SK-N-MC (cell line): ENCODE measurements around the gene ZNF512B.

Experiments
- EZH2 ChIP-seq: fragments of 200-600 bp; sonication (generic); IDR thresholded peaks from one replicate; pipeline ENCODE4 v1.6.1; 2017; ENCODE audit warnings: antibody characterized with exemption
- POLR2AphosphoS5 ChIP-seq: IDR thresholded peaks from 2 replicates; pipeline ENCODE4 v1.6.1; 2012; ENCODE audit warnings: mild to moderate bottlenecking, low read depth, low read length, borderline replicate concordance

DNA sequence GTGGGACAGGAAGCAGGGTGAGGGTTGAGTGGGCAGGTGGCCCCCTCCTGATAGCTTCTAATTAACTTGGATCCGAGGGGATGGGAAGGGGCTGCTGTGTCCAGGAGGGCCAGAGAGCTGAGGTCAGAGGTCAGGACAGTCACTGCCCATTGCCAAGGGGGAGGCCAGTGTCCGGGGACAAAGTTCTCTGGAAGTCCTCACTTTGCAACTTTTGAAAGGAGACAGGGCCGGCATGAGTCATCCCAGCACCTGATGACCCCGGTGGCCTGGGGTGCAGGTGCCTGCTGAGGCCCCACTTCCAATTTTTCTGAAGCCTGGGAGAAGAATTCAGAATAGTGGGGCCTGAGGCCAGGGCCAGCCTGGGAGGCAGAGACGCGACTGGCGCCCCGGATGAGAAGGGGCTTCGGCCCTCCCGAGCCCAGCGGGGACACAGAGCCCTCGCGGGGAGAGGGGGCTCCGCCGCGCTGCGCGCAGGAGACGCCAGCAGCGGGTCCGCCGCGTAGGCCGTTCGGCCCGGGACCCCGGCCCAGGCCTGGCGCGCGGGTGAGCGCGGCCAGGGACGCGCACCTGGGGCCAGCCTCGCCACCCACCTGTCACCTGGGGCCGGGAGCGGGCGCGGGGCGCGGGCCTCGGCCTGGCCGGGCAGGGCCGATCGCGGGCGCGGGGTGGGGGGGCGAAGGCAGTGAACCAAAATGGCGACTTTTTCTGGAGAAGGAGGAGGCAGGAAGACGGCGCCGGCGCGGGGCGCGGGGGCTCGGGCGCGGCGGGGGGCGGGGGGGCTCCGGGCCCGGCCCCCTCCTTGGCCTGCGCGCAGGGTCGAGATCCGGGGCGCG lies 586 bp downstream of the ZNF512B start:
- TF ChIP-seq EZH2: no peak
- no peak for TF ChIP-seq POLR2AphosphoS5
